Breast epithelium (tissue), 4 donors: ENCODE measurements around the gene KLHL17. TPM values are rescaled to one million over a fixed set of nuclear protein-coding genes. Genes with fewer than 3 reads are reported as not detected.

Experiments used
- DNase-seq, 2 donors: peaks; one replicate each; pipeline ENCODE4 v3.0.0-alpha.2; 2019; ENCODE audit warnings: low spot score in 2 of 2
- H3K27ac ChIP-seq, 2 donors: fragments of 200-600 bp; sonication (generic) in 1 of 2; one replicate each; pipeline ENCODE4 v1.5.1; 2016 to 2019; ENCODE audit warnings: mild to moderate bottlenecking in 1 of 2
- H3K27me3 ChIP-seq, 2 donors: fragments of 200-600 bp; sonication (generic) in 1 of 2; one replicate each; pipeline versions ENCODE4 v1.5.1 to v1.6.0; 2017 to 2019; ENCODE audit warnings: control low read depth in 1 of 2, mild to moderate bottlenecking in 1 of 2
- H3K36me3 ChIP-seq: fragments of 200-600 bp; one replicate; pipeline ENCODE4 v1.5.1; 2019
- H3K4me1 ChIP-seq, 2 donors: fragments of 200-600 bp; sonication (generic); one replicate each; pipeline ENCODE4 v1.5.1; 2016 to 2019; ENCODE audit warnings: control low read depth in 1 of 2
- H3K4me3 ChIP-seq, 3 donors: fragments of 200-600 bp; sonication (generic); 1 replicate in 2 of 3; 2 replicates in 1 of 3; pipeline ENCODE4 v1.5.1; 2016 to 2019; ENCODE audit warnings: mild to moderate bottlenecking in 3 of 3, moderate library complexity in 2 of 3
- H3K9me3 ChIP-seq, 2 donors: fragments of 200-600 bp; sonication (generic) in 1 of 2; one replicate each; pipeline ENCODE4 v1.5.1; 2016 to 2019; ENCODE audit warnings: control low read depth in 1 of 2
- CTCF ChIP-seq, 3 donors: fragments of 450-650 bp; IDR thresholded peaks; one replicate each; pipeline ENCODE4 v1.5.1; 2016 to 2017; ENCODE audit warnings: antibody characterized with exemption in 3 of 3, mild to moderate bottlenecking in 3 of 3, moderate library complexity in 3 of 3
- POLR2A ChIP-seq: fragments of 450-650 bp; IDR thresholded peaks from one replicate; pipeline ENCODE4 v1.6.1; 2016; ENCODE audit warnings: antibody characterized with exemption, mild to moderate bottlenecking, moderate library complexity
- POLR2AphosphoS5 ChIP-seq, 3 donors: sonication (generic); formaldehyde crosslinking; IDR thresholded peaks; one replicate each; pipeline ENCODE4 v1.6.1; 2017; ENCODE audit warnings: antibody characterized with exemption in 3 of 3
- intact Hi-C: fragments of 100-400 bp; cut with DNase I; formaldehyde crosslinking; loops from one replicate; pipeline ENCODE4 v1.15.1; 2023; ENCODE audit warnings: low total_unique reads
- total RNA-seq, 3 donors: library from RNA; depleted of rRNA; stranded (reverse); fragments of >200 nt; gene quantifications; one replicate each; pipeline ENCODE4 v1.1.0, GENCODE V29; 2016

The KLHL17 gene
- total RNA-seq, 3 donors from 2014 or later, result 5.4 to 18.0 (median 10.0) TPM

GRCh38 chr1:954927-955326, 5.5 kb upstream of the KLHL17 start:
- Histone ChIP-seq H3K9me3 (no peaks in the 10 kb centered on the region), H3K36me3 (peaks cover 7% of the 10 kb centered on the region), H3K27ac (no peak overlapping the region), H3K4me3 (no peak overlapping the region), H3K27me3 (no peaks in the 10 kb centered on the region), H3K4me1 (peaks cover 0 to 13% of the 10 kb centered on the region in 2 donors)
- no peak for DNase-seq
- intact Hi-C loops, result loop anchor here (1.0 kb wide), 1 partner anchor 42 kb away; no protein-coding TSS in a partner anchor
- TF ChIP-seq POLR2AphosphoS5 (IDR thresholded peaks at IDR 0.05) (no peak), CTCF (IDR thresholded peaks at IDR 0.05) (no peak), POLR2A (no peak)

DNA sequence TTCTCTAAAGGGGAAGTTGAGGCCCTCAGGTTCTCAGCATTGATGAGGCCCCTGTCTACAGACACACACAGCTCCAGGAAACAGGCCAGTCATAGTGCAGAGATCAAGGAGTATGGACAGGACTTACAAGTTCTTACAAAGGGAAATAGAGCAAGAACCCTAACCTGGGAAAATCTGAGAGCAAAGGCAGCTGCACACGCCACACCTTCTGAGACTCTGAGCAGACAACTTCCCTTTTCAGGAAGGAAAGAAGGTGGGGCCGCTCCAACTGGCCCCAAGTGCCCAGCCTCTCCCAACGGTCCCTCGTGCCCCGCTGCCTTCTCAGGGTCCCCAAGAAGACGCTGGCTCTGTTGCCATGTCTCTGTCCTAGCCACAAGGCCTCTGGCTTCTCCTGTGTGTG, 4.9 kb upstream of the KLHL17 start:
- Histone ChIP-seq H3K27me3 (no peaks in the 10 kb centered on the region), H3K9me3 (no peaks in the 10 kb centered on the region), H3K4me3 (no peak overlapping the region), H3K4me1 (peaks cover 0 to 13% of the 10 kb centered on the region in 2 donors), H3K36me3 (peaks cover 7% of the 10 kb centered on the region), H3K27ac (no peak overlapping the region)
- no peak for DNase-seq
- intact Hi-C loops, result no loop called here
- TF ChIP-seq POLR2AphosphoS5 (IDR thresholded peaks at IDR 0.05), result no peak
- TF ChIP-seq POLR2A, result no peak
- no peak for TF ChIP-seq CTCF (IDR thresholded peaks at IDR 0.05)

GRCh38 chr1:956636-957035, 3.7 kb upstream of the KLHL17 start:
- Histone ChIP-seq H3K36me3 (peaks cover 7% of the 10 kb centered on the region), H3K4me3 (peak overlapping the region in 1 of 3 donors; percentile 1), H3K9me3 (no peaks in the 10 kb centered on the region), H3K27me3 (no peaks in the 10 kb centered on the region), H3K4me1 (peaks cover 4 to 13% of the 10 kb centered on the region in 2 donors), H3K27ac (no peak overlapping the region)
- intact Hi-C loops, result no loop called here
- DNase-seq, result no peak
- TF ChIP-seq CTCF (IDR thresholded peaks at IDR 0.05), result no peak
- TF ChIP-seq POLR2AphosphoS5 (IDR thresholded peaks at IDR 0.05), result no peak
- TF ChIP-seq POLR2A, result no peak

DNA sequence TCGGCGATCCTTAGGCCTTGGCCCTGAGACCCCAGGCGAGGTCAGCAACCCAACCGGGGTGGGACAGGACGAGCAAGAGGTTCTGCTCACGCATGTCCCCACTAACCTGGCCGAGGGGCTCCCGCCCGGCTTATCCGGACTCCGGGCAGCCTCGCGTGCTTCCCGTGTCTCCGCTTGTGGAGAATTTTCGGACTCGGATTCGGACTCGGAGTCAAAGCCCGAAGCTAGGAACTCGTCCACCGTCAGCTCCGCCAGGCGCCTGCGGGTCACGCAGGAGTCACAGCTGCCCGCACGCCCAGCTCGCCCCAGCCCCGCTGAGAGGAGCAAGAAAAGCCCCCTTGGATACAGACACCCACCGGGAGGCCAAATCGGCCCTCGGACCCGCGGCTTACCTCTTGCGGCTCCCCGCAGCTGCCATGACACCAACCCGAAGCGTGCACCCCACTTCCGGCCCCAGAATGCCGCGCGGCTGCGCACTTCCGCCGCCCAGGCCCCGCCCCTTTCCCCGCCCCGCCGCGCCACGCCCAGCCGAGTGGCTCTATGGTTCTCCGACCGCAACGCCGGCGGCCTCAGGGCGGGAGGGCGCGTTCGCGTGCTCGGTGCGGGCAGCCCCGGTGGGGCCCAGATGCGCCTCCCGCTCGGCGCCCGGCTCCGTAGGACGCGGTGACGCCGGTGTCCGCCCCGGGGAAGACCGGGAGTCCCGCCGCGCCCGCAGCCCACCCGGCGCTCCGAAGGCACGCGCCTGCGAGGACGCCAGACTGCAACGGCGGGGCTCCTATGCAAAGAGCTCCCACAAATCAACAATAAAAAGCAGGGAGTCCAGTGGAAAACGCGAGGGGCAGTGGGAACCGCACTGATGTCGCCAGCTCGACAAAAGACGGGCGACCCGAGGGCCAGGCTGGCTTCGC, 1.3 kb upstream of the KLHL17 start, which contains the start of gene NOC2L:
TSS of gene NOC2L (minus strand) at position 434 of the 908 bp plus-strand sequence. CDS start at position 418, 16 bp downstream.
- peak; percentile 93 to 96 for DNase-seq
- TF ChIP-seq CTCF (IDR thresholded peaks at IDR 0.05) (no peak), POLR2AphosphoS5 (IDR thresholded peaks at IDR 0.05) (peak; percentile 15 to 43 (median 18)), POLR2A (no peak)
- Histone ChIP-seq H3K27me3 (no peaks in the 10 kb centered on the region), H3K4me1 (peaks cover 4 to 13% of the 10 kb centered on the region in 2 donors), H3K4me3 (peak within 1 kb of the TSS; percentile 95 to 100 (median 98)), H3K27ac (peak within 1 kb of the TSS; percentile 55 to 56), H3K9me3 (no peaks in the 10 kb centered on the region), H3K36me3 (no peaks in the 10 kb centered on the region)
- intact Hi-C loops, result no loop called here
